Measurements from ENCODE around the gene ABCB1.

GRCh38 chr7:87498893-87499292 is 101.8 kb downstream of the ABCB1 start:
- TF ChIP-seq CTCF (conservative IDR thresholded peaks at IDR 0.05) (no peak), ZFX (IDR thresholded peaks at IDR 0.05) (no peak)

Measured in C4-2B (cell line).